IMR-90 (cell line): ENCODE measurements around the gene WWC2. TPM values are rescaled to one million over a fixed set of nuclear protein-coding genes. Genes with fewer than 3 reads are reported as not detected.
A peak's percentile ranks its signal among the peaks of the same experiment; 100 is the strongest.

Experiments used
- ATAC-seq: fragments of 200-7000 bp; cut with Tn5 transposase; 2 replicates; pipeline ENCODE4 v1.9.1; 2020; ENCODE audit warnings: low read depth, mild to moderate bottlenecking, moderate library complexity
- BruUV-seq: library from RNA; stranded (reverse); fragments of 400-500 nt; replicated peaks from 2 replicates; lab custom pipeline; 2021; lab: Mats Ljungman, UMichigan
- CTCF ChIA-PET: fragments of 300-600 bp; formaldehyde crosslinking; extraction: SDS; loops from one replicate; lab custom pipeline; 2021; ENCODE audit warnings: antibody characterized with exemption; lab: Yijun Ruan, JAX
- POLR2A ChIA-PET: fragments of 300-600 bp; sonication (Branson Sonifier 250); formaldehyde crosslinking; loops from one replicate; lab custom pipeline; 2022; ENCODE audit warnings: antibody characterized with exemption; ENCODE audit not compliant: unreplicated experiment; lab: Charles Lee
- DNase-seq: peaks from one replicate; pipeline ENCODE4 v3.0.0; 2013
- H2AFZ ChIP-seq: replicated peaks from 2 replicates; pipeline ENCODE3; 2013; ENCODE audit warnings: low read length, mild to moderate bottlenecking; ENCODE audit not compliant: poor library complexity
- H2AK5ac ChIP-seq: 2 replicates; pipeline ENCODE4 v1.6.1; 2013; ENCODE audit warnings: low read depth, low read length, inconsistent platforms
- H2AK9ac ChIP-seq: replicated peaks from 2 replicates; pipeline ENCODE3; 2013; ENCODE audit warnings: mild to moderate bottlenecking, low read depth, low read length, moderate library complexity; ENCODE audit not compliant: poor library complexity
- H2BK120ac ChIP-seq: 2 replicates; pipeline ENCODE4 v1.6.1; 2013; ENCODE audit warnings: low read depth, low read length, inconsistent platforms
- H2BK15ac ChIP-seq: 3 replicates; pipeline ENCODE4 v1.6.1; 2013; ENCODE audit warnings: low read depth, low read length, inconsistent platforms
- H2BK20ac ChIP-seq: 2 replicates; pipeline ENCODE4 v1.6.1; 2013; ENCODE audit warnings: low read depth, mild to moderate bottlenecking, inconsistent platforms, low read length, moderate library complexity
- H2BK5ac ChIP-seq: 2 replicates; pipeline ENCODE4 v1.6.1; 2013; ENCODE audit warnings: mild to moderate bottlenecking, low read depth, low read length, inconsistent platforms; ENCODE audit not compliant: poor library complexity, severe bottlenecking
- H3K14ac ChIP-seq: replicated peaks from 2 replicates; pipeline ENCODE4 v1.6.1; 2013; ENCODE audit warnings: low read depth, low read length, inconsistent platforms
- H3K18ac ChIP-seq: 2 replicates; pipeline ENCODE4 v1.6.1; 2013; ENCODE audit warnings: low read depth, low read length, control low read depth
- H3K23ac ChIP-seq: 2 replicates; pipeline ENCODE4 v1.6.1; 2013; ENCODE audit warnings: low read depth, low read length, inconsistent platforms
- H3K27ac ChIP-seq: 2 replicates; pipeline ENCODE4 v1.5.1; 2013; ENCODE audit warnings: mild to moderate bottlenecking, control low read depth, low read length; ENCODE audit not compliant: insufficient read depth
- H3K27me3 ChIP-seq: 2 replicates; pipeline ENCODE4 v1.6.1; 2013; ENCODE audit warnings: low read length; ENCODE audit not compliant: control insufficient read depth, insufficient read depth
- H3K36me3 ChIP-seq: 2 replicates; pipeline ENCODE4 v1.6.1; 2013; ENCODE audit warnings: low read length, mixed read lengths; ENCODE audit not compliant: control insufficient read depth, insufficient read depth
- H3K4ac ChIP-seq: 2 replicates; pipeline ENCODE4 v1.6.1; 2013; ENCODE audit warnings: low read depth, low read length, inconsistent platforms
- H3K4me1 ChIP-seq: 2 replicates; pipeline ENCODE4 v1.6.1; 2013; ENCODE audit warnings: low read length, mixed read lengths; ENCODE audit not compliant: control insufficient read depth, insufficient read depth
- H3K4me2 ChIP-seq: 2 replicates; pipeline ENCODE4 v1.6.1; 2013; ENCODE audit warnings: low read depth, mild to moderate bottlenecking, control low read depth, low read length, moderate library complexity
- H3K4me3 ChIP-seq: 2 replicates; pipeline ENCODE4 v1.5.1; 2013; ENCODE audit warnings: low read depth, mild to moderate bottlenecking, control low read depth, low read length, moderate library complexity; ENCODE audit not compliant: insufficient read depth
- H3K56ac ChIP-seq: 2 replicates; pipeline ENCODE4 v1.6.1; 2013; ENCODE audit warnings: low read length, inconsistent platforms; ENCODE audit not compliant: insufficient read depth; ENCODE audit errors: extremely low read depth
- H3K79me1 ChIP-seq, 2 experiments: 2 replicates each; pipeline ENCODE4 v1.6.1; 2013; ENCODE audit warnings: low read length in 2 of 2, inconsistent platforms in 1 of 2, low read depth in 1 of 2
- H3K9ac ChIP-seq: 2 replicates; pipeline ENCODE4 v1.6.1; 2013; ENCODE audit warnings: low read depth, low read length, control low read depth
- H3K9me1 ChIP-seq: 2 replicates; pipeline ENCODE4 v1.6.1; 2013; ENCODE audit warnings: low read length, inconsistent platforms; ENCODE audit not compliant: insufficient read depth
- H3K9me3 ChIP-seq: 2 replicates; pipeline ENCODE4 v1.6.1; 2013; ENCODE audit warnings: low read length; ENCODE audit not compliant: control insufficient read depth, insufficient read depth
- H4K20me1 ChIP-seq: 2 replicates; pipeline ENCODE4 v1.6.1; 2013; ENCODE audit warnings: low read length, inconsistent platforms; ENCODE audit not compliant: insufficient read depth
- H4K5ac ChIP-seq: 2 replicates; pipeline ENCODE4 v1.6.1; 2013; ENCODE audit warnings: mild to moderate bottlenecking, low read depth, low read length, control low read depth
- H4K8ac ChIP-seq, 2 experiments: 2 replicates each; pipeline ENCODE4 v1.6.1; 2013; ENCODE audit warnings: low read depth in 2 of 2, low read length in 2 of 2, control low read depth in 1 of 2, inconsistent platforms in 1 of 2
- H4K91ac ChIP-seq: 2 replicates; pipeline ENCODE4 v1.6.1; 2013; ENCODE audit warnings: low read depth, low read length, inconsistent platforms; ENCODE audit not compliant: insufficient read depth
- CEBPB ChIP-seq: IDR thresholded peaks from 2 replicates; pipeline ENCODE4 v1.6.1; 2012; ENCODE audit warnings: low read depth, low read length, improper control_type of control experiment
- CHD1 ChIP-seq: IDR thresholded peaks from 2 replicates; pipeline ENCODE4 v1.6.1; 2012; ENCODE audit warnings: low read depth, low read length, improper control_type of control experiment
- CTCF ChIP-seq: conservative IDR thresholded peaks from 2 replicates; pipeline ENCODE4 v1.5.1; 2012; ENCODE audit warnings: mild to moderate bottlenecking, low read depth, low read length, improper control_type of control experiment
- FOS ChIP-seq: fragments of 150-350 bp; IDR thresholded peaks from 2 replicates; pipeline ENCODE4 v1.6.1; 2016; ENCODE audit warnings: low read depth, low read length
- MAFK ChIP-seq: IDR thresholded peaks from 2 replicates; pipeline ENCODE4 v1.6.1; 2012; ENCODE audit warnings: low read depth, low read length, improper control_type of control experiment
- MAZ ChIP-seq: IDR thresholded peaks from 2 replicates; pipeline ENCODE4 v1.6.1; 2012; ENCODE audit warnings: low read depth, mild to moderate bottlenecking, low read length, improper control_type of control experiment, moderate library complexity, borderline replicate concordance
- NFE2L2 ChIP-seq: fragments of 150-350 bp; IDR thresholded peaks from 2 replicates; pipeline ENCODE4 v1.6.1; 2016; ENCODE audit warnings: low read depth, mild to moderate bottlenecking, low read length
- POLR2A ChIP-seq: IDR thresholded peaks from 2 replicates; pipeline ENCODE4 v1.6.1; 2012; ENCODE audit warnings: mild to moderate bottlenecking, low read depth, low read length
- RCOR1 ChIP-seq: IDR thresholded peaks from 2 replicates; pipeline ENCODE4 v1.6.1; 2012; ENCODE audit warnings: mild to moderate bottlenecking, low read length, improper control_type of control experiment; ENCODE audit not compliant: insufficient replicate concordance
- USF2 ChIP-seq: fragments of 150-350 bp; IDR thresholded peaks from 2 replicates; pipeline ENCODE4 v1.6.1; 2017; ENCODE audit warnings: mild to moderate bottlenecking, antibody characterized with exemption, low read length, low read depth
- WGBS, 2 experiments: methylation state at CpG; one replicate each; pipeline versions ENCODE4 v1.1.5 to v1.1.7; 2013; ENCODE audit warnings: missing lambda C conversion rate in 2 of 2; ENCODE audit not compliant: insufficient read length in 1 of 2; ENCODE audit errors: extremely low coverage in 2 of 2; 5-methylcytosine and 5-hydroxymethylcytosine counted together
- dilution Hi-C: fragments of 300-500 bp; cut with HindIII; formaldehyde crosslinking; loops from one replicate; pipeline ENCODE4 v1.14.3; 2018; ENCODE audit warnings: low sequenced_read_pairs; ENCODE audit not compliant: unreplicated experiment
- in situ Hi-C: fragments of 300-500 bp; cut with MboI; formaldehyde crosslinking; loops from 3 replicates; pipeline ENCODE4 v1.14.3; 2019; ENCODE audit warnings: low sequenced_read_pairs, inconsistent platforms, mixed read lengths
- intact Hi-C: fragments of 100-400 bp; cut with micrococcal nuclease; formaldehyde crosslinking; loops from 2 replicates; pipeline ENCODE4 v1.10.0; 2022
- polyA plus RNA-seq, 3 experiments: library from polyadenylated mRNA; depleted of rRNA; stranded (reverse); fragments of >200 nt; gene quantifications; 2 replicates each; pipeline ENCODE4 v1.2.3, GENCODE V29; 2012; ENCODE audit warnings: low replicate concordance in 1 of 3
- total RNA-seq: library from RNA; depleted of rRNA; stranded (reverse); fragments of >200 nt; gene quantifications from 2 replicates; pipeline ENCODE4 v1.2.3, GENCODE V29; 2012
- TF ChIP-seq, protein P1 (sequence below): fragments of 150-350 bp; IDR thresholded peaks from 2 replicates; pipeline ENCODE4 v1.6.1; 2016; ENCODE audit warnings: low read depth, mild to moderate bottlenecking, low read length, moderate library complexity, borderline replicate concordance

The WWC2 gene
- total and polyA plus RNA-seq, 2 of the 4 experiments (the other 2 are of a cell fraction), result 26.6 to 27.4 TPM

DNA sequence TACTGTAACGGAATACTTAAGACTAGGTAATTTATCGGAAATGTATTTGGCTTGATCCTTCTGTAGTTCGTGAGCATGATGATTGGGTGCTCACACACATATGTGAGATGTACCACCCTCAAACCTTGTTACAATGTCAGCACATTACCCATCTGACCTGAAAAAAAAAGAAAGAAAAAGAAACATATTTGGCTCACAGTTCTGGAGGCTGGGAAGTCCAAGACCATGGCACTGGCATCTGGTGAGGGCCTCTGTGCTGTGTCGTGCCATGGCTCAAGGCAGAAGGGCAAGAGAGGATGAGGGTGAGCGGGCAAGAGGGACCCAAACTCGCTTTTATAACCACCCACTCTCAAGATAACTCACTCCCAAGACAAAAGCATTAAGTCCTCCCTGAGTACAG lies 230.2 kb downstream of the WWC2 start:
- dilution Hi-C loops, result no loop called here
- ChIA-PET POLR2A (no interaction called here), CTCF (no interaction called here)
- Histone ChIP-seq H4K8ac (peak overlapping the region in 1 of 2 experiments; percentile 48; a peak in 2 of 4 replicates), H3K4ac (peak overlapping the region; percentile 42; the same call in 1 of the 2 replicates), H2BK120ac (peak overlapping the region; percentile 39; the same call in 1 of the 2 replicates), H3K4me2 (no peak overlapping the region), H4K91ac (no peak overlapping the region), H3K56ac (no peak overlapping the region), H3K36me3 (no peaks in the 10 kb centered on the region), H3K27ac (no peak overlapping the region), H3K9ac (no peak overlapping the region), H2BK15ac (peak overlapping the region; percentile 24; the same call in 1 of the 3 replicates), H3K79me1 (no peaks in the 10 kb centered on the region), H3K18ac (peak overlapping the region; percentile 44; the same call in 1 of the 2 replicates), H3K9me3 (peaks cover 7% of the 10 kb centered on the region), H3K23ac (no peak overlapping the region), H2AFZ (no peak overlapping the region), H2BK20ac (no peak overlapping the region), H3K4me3 (no peak overlapping the region), H2AK5ac (peak overlapping the region; percentile 41; the same call in 1 of the 2 replicates), H3K9me1 (peaks cover 3% of the 10 kb centered on the region), H2BK5ac (peak overlapping the region; percentile 35), H4K5ac (no peak overlapping the region), H3K14ac (peak overlapping the region; percentile 12; the same call in 1 of the 2 replicates), H2AK9ac (no peak overlapping the region), H3K27me3 (no peaks in the 10 kb centered on the region), H4K20me1 (no peaks in the 10 kb centered on the region), H3K4me1 (peaks cover 5% of the 10 kb centered on the region)
- TF ChIP-seq POLR2A (no peak), NFE2L2 (no peak), RCOR1 (no peak), CTCF (no peak), CEBPB (no peak), FOS (no peak), MAZ (no peak), MAFK (no peak), CHD1 (no peak), USF2 (no peak)
- TF ChIP-seq, protein P1, sequence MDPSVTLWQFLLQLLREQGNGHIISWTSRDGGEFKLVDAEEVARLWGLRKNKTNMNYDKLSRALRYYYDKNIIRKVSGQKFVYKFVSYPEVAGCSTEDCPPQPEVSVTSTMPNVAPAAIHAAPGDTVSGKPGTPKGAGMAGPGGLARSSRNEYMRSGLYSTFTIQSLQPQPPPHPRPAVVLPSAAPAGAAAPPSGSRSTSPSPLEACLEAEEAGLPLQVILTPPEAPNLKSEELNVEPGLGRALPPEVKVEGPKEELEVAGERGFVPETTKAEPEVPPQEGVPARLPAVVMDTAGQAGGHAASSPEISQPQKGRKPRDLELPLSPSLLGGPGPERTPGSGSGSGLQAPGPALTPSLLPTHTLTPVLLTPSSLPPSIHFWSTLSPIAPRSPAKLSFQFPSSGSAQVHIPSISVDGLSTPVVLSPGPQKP, result no peak
- in situ Hi-C loops, result no loop called here
- BruUV-seq, result no TSS peak
- WGBS, 2 experiments, result no CpG with 5 or more reads among the region's 6 CpGs
- DNase-seq, result no peak
- intact Hi-C loops, result no loop called here
- no peak for ATAC-seq
